BLaER1 (cell line): ENCODE data around the gene IL17RE.
A peak's percentile ranks its signal among the peaks of the same experiment; 100 is the strongest.

ENCODE experiments used
- H3K27ac ChIP-seq: shearing (Covaris generic); formaldehyde crosslinking; 2 replicates; pipeline ENCODE4 v1.8.1; 2022
- H3K27me3 ChIP-seq: shearing (Covaris generic); formaldehyde crosslinking; 2 replicates; pipeline ENCODE4 v1.8.1; 2022
- H3K36me3 ChIP-seq: shearing (Covaris generic); formaldehyde crosslinking; 2 replicates; pipeline ENCODE4 v1.8.1; 2022
- H3K4me1 ChIP-seq: shearing (Covaris generic); formaldehyde crosslinking; 2 replicates; pipeline ENCODE4 v1.8.1; 2022
- H3K4me2 ChIP-seq: shearing (Covaris generic); formaldehyde crosslinking; 2 replicates; pipeline ENCODE4 v1.8.1; 2022
- H3K4me3 ChIP-seq: shearing (Covaris generic); formaldehyde crosslinking; 2 replicates; pipeline ENCODE4 v1.8.1; 2022
- H3K9ac ChIP-seq: shearing (Covaris generic); formaldehyde crosslinking; 2 replicates; pipeline ENCODE4 v1.8.1; 2022
- H3K9me3 ChIP-seq: shearing (Covaris generic); formaldehyde crosslinking; 2 replicates; pipeline ENCODE4 v1.8.1; 2022
- H4K20me1 ChIP-seq: shearing (Covaris generic); formaldehyde crosslinking; 2 replicates; pipeline ENCODE4 v1.8.1; 2022
- Cebpa-rat ChIP-seq: shearing (Covaris generic); IDR thresholded peaks from 2 replicates; pipeline ENCODE4 v1.8.1; 2022

IL17RE gene

DNA sequence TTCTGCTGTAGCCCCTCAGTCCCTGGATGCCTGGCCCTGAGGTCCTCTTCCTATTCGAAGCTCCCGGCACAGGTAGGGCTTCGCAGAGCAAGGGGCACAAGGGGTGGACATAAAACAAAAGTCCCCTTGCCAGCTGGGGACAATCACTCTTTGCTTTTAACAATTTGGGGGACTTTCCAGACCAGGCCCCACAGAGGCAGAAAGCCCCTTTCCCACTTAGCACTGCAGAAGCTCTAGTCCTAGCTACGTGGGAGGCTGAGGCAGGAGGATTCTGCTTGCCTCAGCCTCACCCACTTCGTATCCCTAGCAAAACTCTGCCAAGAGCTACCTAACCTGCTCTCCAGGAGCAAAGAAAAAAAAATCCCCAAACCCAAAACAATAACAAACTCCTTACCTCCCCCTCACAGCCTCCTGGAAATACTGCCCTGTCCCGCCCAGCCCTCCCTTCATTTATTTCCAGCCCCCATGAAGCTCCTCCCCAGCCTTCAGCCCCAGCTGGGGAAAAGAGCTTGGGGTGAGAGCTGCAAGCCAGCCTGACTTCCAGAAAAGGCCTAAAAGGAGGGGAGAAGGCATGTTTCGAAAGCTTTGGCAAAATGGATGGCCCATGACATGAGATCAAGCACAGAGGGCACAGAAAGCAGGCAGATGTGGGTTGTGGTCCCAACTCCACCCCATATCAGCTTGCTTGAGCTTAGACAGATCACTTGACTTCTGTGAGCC, 22.7 kb upstream of the IL17RE start, which contains the start of gene CIDEC:
Gene CIDEC (minus strand): TSS at position 424 of the 720 bp plus-strand sequence. CDS start 1,767 bp downstream, outside the sequence.
- no peak within 1 kb of the TSS for H3K27ac ChIP-seq

DNA sequence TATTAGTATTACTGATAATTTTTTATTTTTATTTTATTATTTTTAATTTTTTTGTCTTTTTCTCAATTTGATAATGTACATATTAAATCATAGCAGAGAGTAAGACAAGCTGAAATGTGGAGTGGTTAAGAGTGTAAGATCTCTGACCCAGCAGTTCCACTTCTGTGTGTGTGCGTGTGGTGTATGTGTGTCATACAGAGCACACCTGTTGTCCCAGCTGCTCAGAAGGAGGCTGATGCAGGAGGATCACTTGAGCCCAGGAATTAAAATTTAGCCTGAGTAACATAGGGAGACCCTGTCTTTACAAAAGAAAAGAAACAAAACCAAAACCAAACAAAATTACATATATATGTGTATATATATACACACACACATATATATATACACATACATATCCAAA, 21.2 kb upstream of the IL17RE start:
- H3K27me3 ChIP-seq: no peaks in the 10 kb centered on the region
- H3K4me1 ChIP-seq: no peaks in the 10 kb centered on the region
- no peak for TF ChIP-seq Cebpa-rat
- no peak overlapping the region for H3K4me2 ChIP-seq
- no peak overlapping the region for H3K4me3 ChIP-seq
- H3K36me3 ChIP-seq: no peaks in the 10 kb centered on the region
- no peaks in the 10 kb centered on the region for H3K9me3 ChIP-seq
- H4K20me1 ChIP-seq: no peaks in the 10 kb centered on the region
- no peak overlapping the region for H3K27ac ChIP-seq
- no peak overlapping the region for H3K9ac ChIP-seq

More for the DNA sequence above, 22.7 kb upstream of the IL17RE start, which contains the start of gene CIDEC:
- no peaks in the 10 kb centered on the region for H3K36me3 ChIP-seq
- no peaks in the 10 kb centered on the region for H3K9me3 ChIP-seq
- H3K27me3 ChIP-seq: no peaks in the 10 kb centered on the region
- no peaks in the 10 kb centered on the region for H3K4me1 ChIP-seq
- H3K4me3 ChIP-seq: no peak within 1 kb of the TSS
- H3K9ac ChIP-seq: no peak within 1 kb of the TSS
- H4K20me1 ChIP-seq: no peaks in the 10 kb centered on the region
- no peak within 1 kb of the TSS for H3K4me2 ChIP-seq
- no peak for TF ChIP-seq Cebpa-rat

DNA sequence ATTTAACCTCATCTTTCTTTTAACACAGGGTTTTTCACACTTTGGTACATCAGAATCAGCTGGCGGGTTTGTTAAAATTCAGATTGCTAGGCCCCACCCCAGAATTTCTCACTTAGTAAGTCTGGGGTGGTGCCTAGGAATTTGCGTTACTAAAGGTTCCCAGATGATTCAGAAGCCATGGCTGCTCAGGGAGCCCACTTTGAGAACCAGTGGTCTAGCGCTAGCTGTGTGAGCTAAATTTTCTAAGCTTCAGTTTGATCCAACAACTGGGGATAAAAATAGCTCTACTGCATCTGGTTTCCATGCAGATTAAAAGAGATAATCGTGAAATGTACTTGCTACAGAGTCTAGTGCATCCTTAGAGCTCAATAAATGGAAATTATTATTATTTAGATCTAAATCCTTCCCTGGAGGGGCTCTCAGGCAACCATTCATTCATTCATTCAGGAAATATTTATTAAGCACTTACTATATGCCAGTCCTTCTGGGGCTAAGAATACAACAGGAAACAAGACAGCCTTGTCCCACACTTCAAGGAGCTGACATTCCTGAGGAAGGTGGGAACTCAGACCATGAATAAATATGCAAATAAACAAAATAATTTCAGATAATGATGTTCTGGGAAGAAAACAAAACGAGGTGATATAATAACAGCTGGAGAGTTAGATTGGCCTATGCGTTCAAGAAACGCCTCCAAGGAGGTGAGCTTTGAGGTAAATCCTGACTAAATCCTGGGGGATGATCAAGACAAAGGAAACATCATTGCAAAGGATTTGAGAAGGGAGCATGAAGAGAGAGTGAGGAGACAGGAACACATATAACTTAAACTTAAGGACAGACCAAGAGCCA, 18.7 kb upstream of the IL17RE start:
- H3K36me3 ChIP-seq: no peaks in the 10 kb centered on the region
- no peak overlapping the region for H3K4me2 ChIP-seq
- H3K4me3 ChIP-seq: no peak overlapping the region
- peaks cover 8% of the 10 kb centered on the region for H3K4me1 ChIP-seq
- H3K9ac ChIP-seq: no peak overlapping the region
- H3K9me3 ChIP-seq: no peaks in the 10 kb centered on the region
- no peaks in the 10 kb centered on the region for H4K20me1 ChIP-seq
- no peak overlapping the region for H3K27ac ChIP-seq
- TF ChIP-seq Cebpa-rat: no peak
- H3K27me3 ChIP-seq: no peaks in the 10 kb centered on the region

DNA sequence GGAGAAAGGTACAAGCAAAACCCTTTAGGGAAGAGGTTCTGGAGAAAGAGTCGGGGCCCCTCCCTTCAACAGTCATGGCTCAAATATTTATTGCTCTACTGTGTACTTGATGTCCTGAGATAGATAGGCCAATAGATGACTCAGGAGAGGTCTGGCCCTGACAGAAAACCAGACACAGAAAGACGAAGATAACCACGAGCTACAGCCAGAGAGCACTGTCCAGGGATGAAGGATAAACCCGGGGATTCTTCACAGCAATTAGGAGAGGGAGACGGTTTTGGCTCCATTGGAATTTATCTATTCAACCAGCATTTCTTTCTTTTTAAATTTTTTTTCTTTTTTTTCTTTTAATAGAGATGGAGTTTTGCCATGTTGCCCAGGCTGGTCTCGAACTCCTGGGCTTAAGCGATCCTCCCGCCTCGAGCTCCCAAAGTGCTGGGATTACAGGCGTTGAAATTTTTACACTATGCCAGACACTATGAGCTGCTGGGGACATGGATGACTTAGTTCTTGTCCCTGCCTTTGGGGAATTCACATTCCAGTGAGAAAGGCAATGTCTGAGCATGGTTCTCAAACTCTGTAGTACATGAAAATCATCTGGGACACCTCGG, 18.0 kb upstream of the IL17RE start:
- Histone ChIP-seq H3K4me1 (peaks cover 15% of the 10 kb centered on the region), H4K20me1 (no peaks in the 10 kb centered on the region), H3K4me2 (no peak overlapping the region), H3K9ac (no peak overlapping the region), H3K27ac (no peak overlapping the region), H3K4me3 (no peak overlapping the region), H3K27me3 (no peaks in the 10 kb centered on the region), H3K9me3 (no peaks in the 10 kb centered on the region), H3K36me3 (no peaks in the 10 kb centered on the region)
- TF ChIP-seq Cebpa-rat: no peak

DNA sequence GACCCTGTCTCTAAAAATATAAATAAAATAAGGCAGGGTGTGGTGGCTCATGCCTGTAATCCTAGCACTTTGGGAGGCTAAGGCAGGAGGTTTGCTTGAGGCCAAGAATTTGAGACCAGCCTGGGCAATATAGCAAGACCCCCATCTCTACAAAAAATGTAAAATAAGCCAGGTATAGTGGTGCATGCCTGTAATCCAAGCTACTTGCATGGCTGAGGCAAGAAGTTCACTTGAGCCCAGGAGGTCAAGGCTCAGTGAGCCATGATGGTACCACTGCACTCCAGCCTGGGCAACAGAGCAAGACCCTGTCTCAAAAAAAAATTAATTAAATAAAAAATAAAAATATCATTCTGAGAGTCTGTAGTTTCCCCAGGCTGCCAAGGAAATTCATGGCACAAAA, 16.3 kb upstream of the IL17RE start:
- peaks cover 24% of the 10 kb centered on the region for H3K4me1 ChIP-seq
- no peaks in the 10 kb centered on the region for H3K36me3 ChIP-seq
- no peak for TF ChIP-seq Cebpa-rat
- H4K20me1 ChIP-seq: peaks cover 7% of the 10 kb centered on the region
- H3K27ac ChIP-seq: no peak overlapping the region
- no peak overlapping the region for H3K4me3 ChIP-seq
- no peaks in the 10 kb centered on the region for H3K27me3 ChIP-seq
- no peaks in the 10 kb centered on the region for H3K9me3 ChIP-seq
- no peak overlapping the region for H3K9ac ChIP-seq
- no peak overlapping the region for H3K4me2 ChIP-seq

DNA sequence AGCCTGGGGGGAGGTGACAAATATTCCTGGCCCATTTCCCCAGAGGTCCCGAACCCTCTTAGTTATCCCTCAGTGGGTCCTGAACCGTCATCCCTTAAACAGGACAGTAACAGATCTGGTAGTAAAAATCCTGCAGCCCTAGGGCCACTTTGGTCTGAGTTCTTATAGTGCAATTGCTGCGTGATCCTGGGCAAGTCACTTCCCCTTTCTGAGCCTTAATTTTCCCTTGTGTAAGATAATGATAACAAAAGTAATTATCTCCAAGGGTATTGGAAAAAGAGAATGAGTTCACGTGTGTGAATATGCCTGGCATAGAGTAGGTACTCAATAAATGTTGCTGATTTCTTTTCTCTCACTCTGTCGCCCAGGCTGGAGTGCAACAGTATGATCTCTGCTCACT, 15.2 kb upstream of the IL17RE start:
- Histone ChIP-seq H3K9ac (no peak overlapping the region), H3K27ac (no peak overlapping the region), H3K36me3 (peaks cover 6% of the 10 kb centered on the region; the same call in 1 of the 2 replicates), H3K4me1 (peaks cover 35% of the 10 kb centered on the region), H3K27me3 (no peaks in the 10 kb centered on the region), H3K4me3 (no peak overlapping the region), H4K20me1 (peaks cover 19% of the 10 kb centered on the region), H3K4me2 (no peak overlapping the region), H3K9me3 (no peaks in the 10 kb centered on the region)
- TF ChIP-seq Cebpa-rat: no peak

DNA sequence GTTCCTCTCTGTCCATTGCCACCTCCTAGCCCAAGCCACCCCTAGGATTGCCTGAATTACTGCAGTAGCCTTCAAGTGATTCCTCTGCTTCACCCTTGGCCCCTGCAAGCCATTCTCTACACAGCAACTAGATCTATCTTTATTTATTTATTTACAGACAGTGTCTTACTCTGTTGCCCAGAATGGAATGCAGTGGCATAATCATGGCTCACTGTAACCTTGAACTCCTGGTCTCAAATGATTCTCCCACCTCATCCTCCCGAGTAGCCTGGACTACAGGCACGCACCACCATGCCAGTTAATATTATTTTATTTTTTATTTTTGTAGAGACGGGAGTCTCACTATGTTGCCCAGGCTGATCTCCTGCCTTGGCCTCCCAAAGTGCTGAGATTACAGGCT, 14.1 kb upstream of the IL17RE start:
- Histone ChIP-seq H4K20me1 (peaks cover 29% of the 10 kb centered on the region), H3K9ac (no peak overlapping the region), H3K36me3 (peaks cover 17% of the 10 kb centered on the region), H3K27ac (no peak overlapping the region), H3K4me3 (no peak overlapping the region), H3K4me1 (peaks cover 46% of the 10 kb centered on the region), H3K27me3 (no peaks in the 10 kb centered on the region), H3K9me3 (no peaks in the 10 kb centered on the region), H3K4me2 (peak overlapping the region; percentile 7; the same call in 1 of the 2 replicates)
- TF ChIP-seq Cebpa-rat: no peak

DNA sequence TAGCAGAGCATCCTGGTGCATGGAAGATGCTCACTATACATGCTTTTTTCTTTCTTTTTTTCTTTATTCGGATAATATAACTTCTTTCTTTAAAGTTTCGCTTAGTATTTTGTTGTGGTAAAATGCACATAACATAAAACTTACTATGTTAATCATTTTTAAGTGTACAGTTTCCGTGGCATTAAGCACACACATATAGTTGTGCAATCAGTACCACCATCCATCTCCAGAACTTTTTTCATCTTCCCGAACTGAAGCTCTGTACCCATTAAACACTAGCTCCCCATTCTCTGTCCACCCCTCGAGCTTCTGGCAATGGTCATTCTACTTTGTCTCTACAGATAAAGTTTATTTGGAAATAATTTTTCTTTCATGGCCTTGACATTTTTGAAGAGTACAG, 13.2 kb upstream of the IL17RE start:
- Histone ChIP-seq H3K27ac (no peak overlapping the region), H3K4me2 (no peak overlapping the region; the same call in 1 of the 2 replicates), H3K9ac (no peak overlapping the region), H3K4me1 (peaks cover 55% of the 10 kb centered on the region), H3K9me3 (no peaks in the 10 kb centered on the region), H3K27me3 (no peaks in the 10 kb centered on the region), H3K4me3 (no peak overlapping the region), H4K20me1 (peaks cover 38% of the 10 kb centered on the region), H3K36me3 (peaks cover 25% of the 10 kb centered on the region)
- TF ChIP-seq Cebpa-rat: 0 out of 2 replicates have a peak, but pooled peaks have one; percentile 12

DNA sequence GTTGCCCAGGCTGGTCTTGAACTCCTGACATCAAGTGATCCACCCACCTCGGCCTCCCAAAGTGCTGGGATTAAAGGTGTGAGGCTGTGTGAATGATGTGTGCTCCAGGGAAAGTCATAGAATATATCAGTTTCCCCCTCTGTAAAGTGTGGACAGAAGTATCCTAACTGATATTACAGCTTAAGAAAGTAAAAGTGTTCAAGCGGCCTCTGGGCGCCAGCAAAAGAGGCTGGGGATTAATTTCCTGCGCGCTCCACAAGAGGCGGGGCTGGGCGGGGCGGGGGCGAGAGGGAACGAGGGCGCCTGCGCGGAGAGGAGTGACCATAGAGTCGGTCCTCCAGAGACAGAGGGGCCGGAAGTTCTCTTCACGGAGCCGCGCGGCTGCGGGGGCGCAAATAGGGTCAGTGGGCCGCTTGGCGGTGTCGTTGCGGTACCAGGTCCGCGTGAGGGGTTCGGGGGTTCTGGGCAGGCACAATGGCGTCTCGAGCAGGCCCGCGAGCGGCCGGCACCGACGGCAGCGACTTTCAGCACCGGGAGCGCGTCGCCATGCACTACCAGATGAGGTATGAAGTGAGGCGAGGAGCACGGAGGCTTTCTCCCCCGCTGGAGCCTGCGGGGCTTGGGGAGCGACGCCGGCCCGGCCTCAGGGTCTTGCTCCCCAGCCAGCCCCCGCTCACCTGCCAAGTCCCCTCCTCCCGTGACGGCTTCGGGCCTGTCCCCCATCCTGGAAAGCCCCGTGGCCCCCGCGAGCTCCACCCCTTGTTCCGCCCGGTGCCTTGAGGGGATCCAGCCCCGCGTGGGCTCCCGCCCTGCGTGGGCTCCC, 12.2 kb upstream of the IL17RE start, which contains the start of gene JAGN1:
Gene JAGN1 (plus strand): TSS at position 362 of the 823 bp plus-strand sequence. CDS start 113 bp downstream, at position 475.
- Histone ChIP-seq H3K36me3 (peaks cover 34% of the 10 kb centered on the region), H3K27me3 (no peaks in the 10 kb centered on the region), H4K20me1 (peaks cover 48% of the 10 kb centered on the region), H3K4me2 (peak within 1 kb of the TSS; percentile 92), H3K9me3 (no peaks in the 10 kb centered on the region), H3K27ac (peak within 1 kb of the TSS; percentile 98), H3K4me1 (peaks cover 65% of the 10 kb centered on the region), H3K4me3 (peak within 1 kb of the TSS; percentile 97), H3K9ac (peak within 1 kb of the TSS; percentile 97)
- TF ChIP-seq Cebpa-rat: no peak
